ENCODE results near the gene CIAPIN1.

Gene CIAPIN1

DNA sequence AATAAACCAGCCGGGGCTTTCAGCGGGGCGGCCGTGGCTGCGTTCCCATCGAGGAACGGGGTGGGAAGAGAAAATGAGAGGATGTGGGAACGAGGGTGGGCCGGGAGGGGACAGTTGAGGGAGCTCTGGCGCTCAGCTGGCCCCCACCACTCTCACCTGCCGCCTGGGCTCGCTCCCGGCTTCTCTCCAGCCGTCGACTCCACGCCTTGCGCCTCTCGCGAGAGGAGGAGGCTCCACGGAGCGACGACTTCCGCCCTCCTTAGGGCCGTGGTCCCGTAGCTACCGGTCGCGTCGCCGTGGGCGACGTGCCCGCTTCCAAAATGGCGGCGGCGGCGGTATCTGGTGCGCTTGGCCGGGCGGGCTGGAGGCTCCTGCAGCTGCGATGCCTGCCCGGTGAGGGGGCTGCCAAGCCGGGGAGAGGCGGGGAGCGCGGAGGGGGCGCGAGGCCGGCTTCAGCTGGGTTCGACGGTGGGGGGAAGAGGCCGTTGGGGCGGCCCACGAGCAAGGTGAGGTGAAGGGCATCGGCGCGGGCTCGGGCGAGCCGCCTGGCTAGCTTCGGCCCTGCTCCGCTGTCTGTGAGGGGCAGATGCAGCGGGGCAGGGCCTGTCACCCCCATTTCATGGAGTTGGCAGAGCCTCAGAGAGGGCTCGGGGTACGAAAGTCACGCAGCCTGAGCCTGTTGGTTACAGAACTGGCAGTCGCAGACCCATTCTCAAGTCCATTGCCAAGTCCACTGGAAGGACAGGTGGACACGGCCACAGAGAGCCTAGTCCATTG, at the start of gene CIAPIN1, which contains the start of gene COQ9:
TSS of gene CIAPIN1 (minus strand) at position 200 of the 777 bp plus-strand sequence. CDS start 6,457 bp downstream, outside the sequence.
TSS of gene COQ9 (plus strand) at position 294 of the 777 bp plus-strand sequence. CDS start at position 321, 27 bp downstream.
- DNase-seq (ENCODE audit: extremely low read depth in 1 of 2, low read depth in 1 of 2): peak; percentile 84 to 86

DNA sequence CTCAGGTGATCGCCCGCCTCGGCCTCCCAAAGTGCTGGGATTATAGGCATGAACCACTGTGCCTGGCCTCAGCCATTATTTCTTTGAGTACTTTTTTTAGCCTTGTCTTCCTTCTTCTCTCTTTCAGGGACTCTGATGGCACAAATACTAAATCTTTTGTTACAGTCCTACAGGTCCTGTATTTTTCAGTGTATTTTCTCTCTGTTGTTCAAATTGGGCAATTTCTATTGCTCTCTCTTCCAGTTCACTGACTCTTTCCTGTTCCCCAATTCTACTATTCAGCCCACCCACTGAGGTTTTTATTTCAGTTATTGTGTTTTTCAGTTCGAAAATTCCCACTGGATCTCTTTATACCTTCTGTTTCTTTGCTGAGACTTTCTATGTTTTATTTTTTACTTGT, 46.6 kb upstream of the CIAPIN1 start:
- no peak for DNase-seq (ENCODE audit: extremely low read depth in 1 of 2, low read depth in 1 of 2)

DNA sequence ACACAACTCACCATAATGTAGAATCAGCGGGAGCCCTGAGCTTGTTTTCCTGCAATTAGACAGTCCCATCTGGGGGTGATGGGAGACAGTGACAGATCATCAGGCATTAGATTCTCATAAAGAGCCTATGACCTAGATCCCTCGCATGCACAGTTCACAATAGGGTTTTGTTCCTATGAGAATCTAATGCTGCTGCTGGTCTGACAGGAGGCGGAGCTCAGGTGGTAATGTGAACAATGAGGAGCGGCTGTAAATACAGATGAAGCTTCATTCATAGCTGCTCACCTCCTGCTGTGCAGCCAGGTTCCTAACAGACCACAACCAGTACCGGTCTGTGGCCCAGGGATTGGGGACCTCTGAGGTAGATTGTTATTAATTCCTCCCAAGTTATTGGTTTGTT, 42.0 kb upstream of the CIAPIN1 start:
- DNase-seq (ENCODE audit: extremely low read depth in 1 of 2, low read depth in 1 of 2): no peak

DNA sequence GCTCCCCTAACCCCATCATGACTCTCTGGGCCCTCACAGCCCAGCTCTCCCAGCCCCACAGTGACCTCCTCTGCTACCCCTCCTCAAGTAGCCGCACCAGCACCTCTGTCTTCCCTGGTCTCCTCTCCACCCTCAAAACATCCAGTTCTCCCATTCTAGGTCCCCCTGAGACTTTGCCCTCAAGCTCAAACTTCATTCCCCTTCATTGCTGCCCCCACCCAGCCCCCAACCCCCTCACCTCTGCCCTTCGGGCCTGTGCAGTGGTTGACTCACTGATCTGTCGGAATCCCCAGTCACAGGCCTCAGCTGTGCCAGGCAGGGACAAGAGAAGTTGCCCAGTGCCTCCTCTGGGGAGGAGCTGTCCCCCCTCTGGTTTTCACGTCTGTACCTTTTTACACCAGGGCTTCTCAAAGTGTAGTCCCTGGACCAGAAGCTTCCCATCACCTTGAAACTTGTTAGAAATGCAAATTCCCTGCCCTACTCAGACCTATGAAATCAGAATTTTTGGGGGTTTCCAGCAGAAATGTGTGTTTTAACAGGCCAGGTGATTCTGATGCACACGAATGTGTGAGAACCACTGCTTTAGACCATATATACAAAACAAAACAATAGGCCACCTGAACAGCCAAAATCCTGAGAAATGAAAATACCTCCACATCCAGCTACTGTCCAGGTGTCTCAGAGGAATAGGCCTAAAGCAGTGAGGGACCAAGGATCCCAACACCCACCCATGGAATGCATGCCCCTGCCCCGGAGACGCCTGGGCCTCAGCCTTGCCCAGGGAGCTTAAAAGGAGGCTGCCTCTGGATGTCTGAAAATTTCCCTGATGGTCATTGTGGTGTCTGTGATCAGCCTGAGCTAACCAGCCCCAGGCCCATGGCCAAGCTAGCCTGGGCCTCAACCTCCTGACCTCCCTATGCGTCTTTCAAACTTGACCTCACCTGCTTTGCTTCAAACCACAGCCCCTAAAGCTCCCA, 40.0 kb upstream of the CIAPIN1 start:
- no peak for DNase-seq (ENCODE audit: extremely low read depth in 1 of 2, low read depth in 1 of 2)

DNA sequence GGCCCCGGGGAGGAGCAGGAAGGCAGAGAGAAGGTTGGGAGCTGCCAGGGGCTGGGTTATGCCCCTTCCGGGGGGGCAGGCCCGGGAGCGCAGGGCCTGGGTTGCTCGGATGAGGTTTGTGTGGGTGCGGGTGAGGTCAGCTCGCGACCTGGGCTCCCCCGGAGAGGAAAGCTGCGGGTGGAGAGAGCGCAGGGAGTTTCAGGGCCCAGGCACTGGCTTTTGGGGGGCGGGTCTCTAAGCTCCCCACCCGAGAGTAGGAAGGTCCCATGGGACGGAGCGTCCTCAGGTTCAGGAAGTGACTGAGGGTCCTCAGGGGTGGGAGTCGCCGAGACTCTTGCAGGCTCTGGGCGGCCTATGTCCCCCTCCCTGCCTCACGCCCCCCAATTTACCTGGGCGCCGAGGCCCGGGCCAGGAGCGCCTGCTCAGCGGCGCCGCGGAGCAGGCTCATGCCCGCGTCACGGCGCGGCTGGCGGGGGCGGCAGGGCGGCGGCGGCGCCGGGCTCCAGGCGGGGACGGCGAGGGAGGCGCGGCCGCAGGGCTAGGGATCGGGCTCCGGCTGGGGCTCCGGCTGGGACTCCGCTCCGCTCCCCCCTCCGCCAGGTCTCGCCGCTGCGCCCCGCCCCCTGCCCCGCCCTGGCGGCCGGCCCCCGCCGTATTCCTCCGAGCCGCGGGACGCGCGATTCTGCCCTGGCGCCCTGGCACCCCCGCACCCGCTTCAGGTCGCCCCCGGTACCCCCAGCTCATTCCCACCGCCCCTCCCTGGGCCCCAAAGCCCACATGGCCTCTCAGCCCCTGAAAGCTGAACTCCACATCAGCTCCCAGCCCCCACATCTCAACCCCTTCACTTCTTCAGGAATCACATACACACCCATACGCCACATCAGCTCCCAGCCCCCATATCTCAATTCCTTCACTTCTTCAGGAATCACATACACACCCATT, 39.0 kb upstream of the CIAPIN1 start, which contains the start of gene DOK4:
TSS of gene DOK4 (minus strand) at position 578 of the 942 bp plus-strand sequence. CDS start 6,986 bp downstream, outside the sequence.
- peak; percentile 63 to 66 for DNase-seq (ENCODE audit: extremely low read depth in 1 of 2, low read depth in 1 of 2)

DNA sequence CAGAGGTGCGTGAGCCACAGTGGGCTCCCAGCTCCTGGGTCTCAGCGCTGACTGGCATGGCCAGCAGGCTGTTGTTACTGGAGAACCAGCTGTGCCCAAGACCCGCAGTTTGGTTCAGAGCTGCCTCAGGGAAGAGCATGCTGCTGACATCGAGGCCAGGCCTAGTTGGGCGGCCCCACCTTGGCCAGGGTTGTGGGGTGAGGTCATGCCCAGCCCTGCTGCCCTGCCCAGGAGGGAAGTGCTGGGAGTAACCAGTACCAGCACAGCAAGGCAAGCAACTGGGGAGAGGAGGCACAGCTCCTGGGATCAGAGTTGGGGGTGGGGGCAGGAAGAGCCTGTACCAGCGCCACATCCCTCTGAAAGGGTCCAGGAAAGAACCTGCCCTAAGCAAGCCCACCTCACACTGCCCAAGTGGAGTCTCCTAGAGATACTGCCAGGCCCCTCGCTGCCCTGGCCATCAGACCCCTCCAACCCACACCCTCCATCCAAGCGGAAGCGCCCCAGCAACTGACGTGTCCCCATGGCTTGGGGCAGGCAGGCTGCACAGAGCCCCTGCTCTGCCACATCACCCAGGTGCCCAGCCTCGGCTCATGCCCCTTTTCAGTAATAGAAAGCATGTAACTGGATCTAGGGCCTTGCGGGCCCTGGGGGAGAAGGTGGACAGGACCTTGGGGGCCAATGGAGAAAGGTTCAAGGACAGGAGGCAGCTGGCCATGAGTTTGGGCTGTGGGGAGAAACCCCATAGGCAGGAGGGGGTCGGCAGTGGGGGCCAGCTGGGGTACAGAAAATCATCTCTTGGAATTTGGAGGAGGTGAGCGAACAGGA, 38.1 kb upstream of the CIAPIN1 start:
- no peak for DNase-seq (ENCODE audit: extremely low read depth in 1 of 2, low read depth in 1 of 2)

DNA sequence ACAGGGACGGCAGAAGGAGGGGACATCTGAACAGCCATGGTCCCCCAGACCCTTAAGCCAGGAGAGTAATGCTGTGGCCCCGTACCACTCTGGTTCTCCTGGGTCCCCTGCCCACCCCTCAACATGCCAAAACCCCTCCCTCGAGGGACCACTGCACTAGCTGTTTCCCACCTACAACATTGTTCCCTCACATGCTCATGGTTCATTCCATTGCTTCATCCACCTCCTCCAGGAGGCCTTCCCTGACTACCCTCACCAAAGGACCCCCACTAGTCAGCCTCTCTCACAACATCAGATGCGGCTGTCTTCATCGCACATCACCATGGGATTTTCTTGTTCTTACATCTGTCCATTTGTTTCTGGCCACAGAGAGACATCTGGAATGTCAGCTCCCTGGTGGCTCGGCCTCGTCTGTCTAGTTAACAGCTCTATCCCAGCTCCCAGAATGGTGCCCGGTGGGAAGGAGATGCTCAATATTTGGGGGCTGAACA, 37.4 kb upstream of the CIAPIN1 start:
- no peak for DNase-seq (ENCODE audit: extremely low read depth in 1 of 2, low read depth in 1 of 2)

DNA sequence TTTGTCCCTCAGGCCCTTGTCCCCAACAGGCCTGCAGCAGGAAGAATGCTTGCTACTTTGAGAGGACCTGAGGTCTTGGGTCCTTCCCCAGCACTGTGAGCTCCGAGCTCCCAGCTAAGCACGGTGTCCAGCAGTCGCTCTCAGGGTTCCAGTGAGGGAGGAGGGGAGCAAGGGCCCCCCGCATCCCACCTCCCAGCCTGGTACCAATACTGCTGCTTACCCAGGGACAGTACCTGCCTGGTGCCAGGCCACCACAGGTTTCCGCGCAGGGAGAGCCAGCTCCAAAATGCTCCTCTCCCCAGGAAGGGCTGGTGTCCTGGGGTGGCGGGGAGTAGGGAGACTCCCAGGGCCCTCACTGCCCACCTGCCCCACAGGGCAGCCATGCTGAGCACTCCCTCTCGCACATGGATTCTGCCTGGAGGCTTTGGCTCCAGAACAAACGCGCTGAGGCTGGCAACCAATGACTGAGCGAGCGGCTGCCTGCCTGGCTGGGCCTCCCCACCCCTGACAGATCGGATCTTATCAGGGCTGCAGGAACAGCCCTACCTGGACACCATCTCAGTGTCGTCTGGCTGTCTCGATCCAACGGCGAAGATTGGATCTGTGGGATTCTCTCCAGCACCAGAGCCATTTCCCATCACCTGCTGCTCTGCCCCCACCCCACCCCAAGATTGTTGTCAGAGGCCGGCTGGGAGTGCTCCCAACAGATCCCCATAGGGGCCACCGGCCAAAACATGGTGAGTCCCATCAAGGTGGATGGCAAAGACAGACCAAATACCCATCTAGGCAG, 36.7 kb upstream of the CIAPIN1 start:
- no peak for DNase-seq (ENCODE audit: extremely low read depth in 1 of 2, low read depth in 1 of 2)

DNA sequence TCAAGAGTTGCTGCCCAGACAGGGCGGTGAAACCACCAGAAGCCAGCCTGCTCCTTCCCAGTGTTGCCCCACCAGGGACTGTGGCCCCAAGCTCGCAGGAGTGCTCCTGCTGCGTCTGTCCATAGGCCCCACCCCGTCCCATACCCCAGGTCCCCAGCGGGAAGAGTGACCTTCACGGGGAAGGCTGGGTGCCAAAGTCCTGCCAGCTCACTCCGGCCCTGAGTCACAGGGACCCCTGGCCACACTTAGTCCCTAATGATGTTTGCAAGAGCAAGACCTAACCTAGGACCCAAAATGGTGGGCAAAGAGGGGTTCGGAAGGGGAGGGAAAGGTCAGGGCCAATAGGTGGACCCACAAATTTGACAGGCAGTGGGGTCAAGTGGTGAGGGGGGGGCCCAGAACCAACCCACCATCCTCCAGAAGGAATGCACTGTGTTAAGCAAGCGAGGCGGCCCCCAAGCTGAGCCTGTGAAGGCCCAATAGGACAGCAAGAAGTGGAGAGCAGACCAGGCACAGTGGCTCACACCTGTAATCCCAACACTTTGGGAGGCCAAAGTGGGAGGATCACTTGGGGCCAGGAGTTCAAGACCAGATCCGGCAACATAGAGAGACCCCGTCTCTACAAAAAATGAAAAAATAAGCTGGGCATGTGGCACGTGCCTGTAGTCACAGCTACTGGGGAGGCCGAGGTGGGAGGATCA, 35.8 kb upstream of the CIAPIN1 start:
- no peak for DNase-seq (ENCODE audit: extremely low read depth in 1 of 2, low read depth in 1 of 2)

DNA sequence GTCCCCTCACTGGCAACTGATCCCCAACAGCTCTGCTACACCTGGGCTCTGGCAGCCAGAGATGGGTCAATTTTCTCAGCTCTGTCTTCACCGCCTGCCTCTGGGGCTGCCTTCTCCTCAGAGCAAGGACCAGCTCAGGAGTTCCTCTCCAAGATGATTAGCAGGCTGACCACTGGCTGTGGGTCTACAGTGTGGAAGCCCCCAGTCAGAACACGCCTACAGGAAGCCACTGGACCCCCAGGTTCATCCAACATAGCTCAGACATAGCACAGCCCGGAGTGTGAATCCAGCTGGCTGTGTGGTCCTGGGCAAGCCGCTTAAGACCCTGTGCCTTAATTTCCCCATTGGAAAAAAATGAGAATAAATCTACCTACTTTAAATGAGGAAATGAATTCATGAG, 34.2 kb upstream of the CIAPIN1 start:
- no peak for DNase-seq (ENCODE audit: extremely low read depth in 1 of 2, low read depth in 1 of 2)

DNA sequence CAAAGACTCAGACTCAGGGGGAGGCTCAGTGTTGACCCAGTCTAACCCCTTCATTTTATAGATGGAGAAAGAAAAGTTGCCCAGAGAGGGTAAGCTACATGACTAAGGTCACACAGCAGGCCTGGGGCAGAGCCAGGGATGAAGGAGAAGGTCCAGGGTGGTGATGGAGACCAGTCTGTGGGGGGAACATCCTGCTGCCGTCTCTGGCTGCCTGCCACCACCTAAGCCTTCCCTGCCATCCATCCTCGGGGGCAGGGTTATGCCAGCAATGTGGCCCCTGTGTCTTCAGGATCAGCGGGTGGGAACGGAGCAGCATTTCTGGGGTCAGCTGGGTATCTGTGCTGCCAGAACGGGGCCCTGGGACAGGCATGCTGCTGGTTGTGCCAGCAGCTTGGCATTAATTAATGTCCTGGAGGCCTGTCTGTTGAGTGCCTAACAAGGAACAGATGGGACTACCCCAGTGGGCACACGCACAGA, 33.6 kb upstream of the CIAPIN1 start:
- no peak for DNase-seq (ENCODE audit: extremely low read depth in 1 of 2, low read depth in 1 of 2)

DNA sequence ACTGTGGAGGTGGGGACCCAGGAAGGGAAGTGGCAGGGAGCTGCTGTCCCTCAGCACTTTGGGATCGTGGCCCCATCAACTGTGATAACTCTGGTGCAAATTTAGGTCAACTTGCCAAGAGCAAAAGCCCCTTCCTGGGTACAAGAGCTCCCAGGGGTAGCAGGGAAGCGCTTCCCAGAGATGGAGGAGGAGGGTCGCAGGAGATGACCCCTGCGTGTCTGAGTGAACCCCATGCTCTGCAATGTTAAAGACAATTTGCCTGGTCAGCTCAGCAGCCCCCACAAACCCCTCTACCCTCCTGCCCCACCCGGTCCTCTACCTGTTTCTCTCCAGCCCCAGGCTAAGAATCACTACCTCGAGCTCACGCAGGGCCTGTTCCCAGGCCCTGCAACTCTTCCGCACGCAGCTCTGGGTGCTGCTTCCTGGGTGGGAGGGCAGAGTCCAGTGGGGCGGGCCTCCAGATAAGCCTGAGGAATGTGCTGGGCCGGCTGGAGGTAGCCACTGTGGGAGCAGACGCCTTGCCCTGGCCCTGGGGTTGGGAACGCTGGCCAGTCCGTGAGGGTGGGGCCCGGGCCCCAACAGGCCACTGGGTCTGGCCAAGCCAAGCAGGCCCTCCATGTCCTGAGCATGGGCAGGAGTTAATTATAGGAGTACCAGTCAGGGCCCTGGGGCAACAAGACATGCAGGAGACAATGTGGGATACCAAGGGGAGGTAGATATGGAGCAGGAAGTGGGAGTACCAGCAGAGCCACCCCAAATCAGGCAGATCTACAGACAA, 33.0 kb upstream of the CIAPIN1 start:
- DNase-seq (ENCODE audit: extremely low read depth in 1 of 2, low read depth in 1 of 2): no peak

DNA sequence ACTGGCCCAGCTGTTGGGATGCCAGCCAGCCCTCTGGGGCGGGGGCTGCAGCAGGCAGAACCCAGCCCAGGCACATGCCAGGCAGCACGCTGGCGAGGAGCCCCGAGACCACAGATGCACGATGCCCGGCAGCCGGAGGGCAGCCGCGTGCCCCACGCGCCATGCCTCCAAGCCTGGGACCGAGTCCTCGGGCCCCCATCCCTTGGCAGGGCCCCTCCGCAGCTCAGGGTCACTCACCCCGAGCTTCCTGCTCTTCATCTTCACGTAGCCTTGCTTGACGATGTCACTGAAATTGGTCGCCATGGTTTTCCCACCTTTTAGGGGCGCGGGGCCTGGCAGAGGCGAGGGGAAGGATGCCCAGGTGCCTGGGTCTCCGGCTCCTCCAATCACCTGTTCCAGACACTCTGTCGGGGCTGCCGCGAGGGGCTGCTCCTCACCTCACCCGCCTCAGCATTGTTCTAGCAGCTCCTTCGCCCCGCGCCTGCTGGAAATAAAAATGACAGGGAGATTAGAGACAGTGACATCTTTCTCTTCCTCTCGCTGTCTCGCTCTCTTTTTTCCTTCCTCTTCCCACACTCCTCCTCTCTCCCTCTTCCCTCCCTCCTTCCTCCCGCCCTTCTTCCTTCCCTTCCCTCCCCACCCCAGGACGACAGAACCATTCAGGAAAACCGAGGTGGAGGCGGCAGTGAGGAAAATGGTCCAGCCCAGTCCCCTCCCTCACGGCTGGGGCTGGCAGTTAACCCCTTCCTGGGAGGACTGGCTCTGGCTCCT, 32.2 kb upstream of the CIAPIN1 start:
- DNase-seq (ENCODE audit: extremely low read depth in 1 of 2, low read depth in 1 of 2): no peak

DNA sequence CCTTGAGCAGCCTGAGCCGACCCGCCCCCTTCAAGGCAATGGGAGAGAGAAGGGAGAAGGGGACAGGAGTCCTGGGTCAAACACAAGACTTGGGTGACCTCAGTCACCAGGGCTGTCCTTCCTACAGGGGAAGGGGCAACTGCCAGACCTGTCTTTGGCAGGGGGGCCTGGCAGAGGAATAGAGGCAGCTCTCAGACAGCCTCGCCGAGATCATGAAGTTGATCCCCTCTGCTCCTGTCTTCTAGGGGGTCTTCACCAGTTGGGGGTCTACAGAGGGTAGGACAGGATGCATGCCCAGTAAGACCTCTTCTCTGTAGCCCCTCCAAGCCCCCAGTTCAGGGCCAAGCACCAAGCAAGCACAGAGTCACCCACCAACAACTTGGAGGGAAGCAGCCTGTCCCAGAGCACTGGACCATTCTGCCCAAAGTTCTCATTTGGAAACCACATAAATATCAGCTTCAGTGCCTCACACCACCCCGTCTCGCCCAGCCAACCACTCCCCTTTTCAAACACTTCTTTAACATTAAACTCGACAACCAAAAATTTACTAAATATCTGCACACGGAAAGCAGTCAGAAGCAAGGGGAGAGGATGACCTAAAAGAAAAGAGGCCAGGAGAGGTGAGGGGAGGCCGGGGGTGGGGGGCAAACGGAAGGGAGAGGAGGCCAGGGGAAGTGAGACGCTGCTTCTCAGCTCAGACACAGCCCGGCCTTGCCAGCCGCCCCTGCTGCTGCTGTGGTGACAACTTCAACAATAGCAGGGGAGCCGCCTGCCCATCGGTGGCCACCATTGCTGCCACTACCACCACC, 31.4 kb upstream of the CIAPIN1 start:
- DNase-seq (ENCODE audit: extremely low read depth in 1 of 2, low read depth in 1 of 2): no peak

DNA sequence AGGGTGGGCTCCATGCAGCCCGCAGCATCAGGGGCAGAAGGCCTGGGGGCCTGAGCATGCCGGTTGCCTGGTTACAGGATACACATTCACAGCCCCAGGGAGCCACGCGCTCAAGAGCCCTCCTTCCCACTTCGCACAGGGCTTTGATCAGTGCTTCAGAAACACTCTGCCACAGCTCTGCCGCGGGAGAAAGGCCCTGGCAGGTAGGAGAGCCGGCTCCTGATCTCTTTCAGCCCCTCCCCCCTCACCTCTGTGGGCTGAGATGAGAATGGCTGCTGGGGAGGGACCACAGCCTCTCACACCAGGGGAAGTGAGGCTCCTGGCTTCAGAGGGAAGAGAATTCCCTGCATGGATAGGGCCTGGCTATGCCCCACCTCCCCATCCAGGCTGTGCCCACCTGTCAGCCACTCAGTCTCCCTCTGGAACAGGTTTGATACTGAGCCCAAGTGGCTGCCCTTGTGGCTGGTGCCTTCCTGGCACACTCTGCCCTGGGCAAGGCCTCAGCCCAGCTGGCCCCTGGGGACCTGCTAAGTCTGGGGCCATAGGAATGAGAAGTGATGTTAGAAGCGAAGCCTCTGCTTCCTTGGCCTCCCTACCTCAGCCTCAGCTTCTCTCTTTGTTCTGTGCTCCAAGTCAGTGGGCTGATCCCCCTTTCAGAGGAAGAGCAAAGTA, 30.5 kb upstream of the CIAPIN1 start:
- DNase-seq (ENCODE audit: extremely low read depth in 1 of 2, low read depth in 1 of 2): no peak
